HEK293 (cell line): Measurements from ENCODE around the gene PNLDC1.

Experiments
- BCL11B ChIP-seq: fragments of 450-650 bp; formaldehyde crosslinking; IDR thresholded peaks from 2 replicates; pipeline ENCODE4 v1.5.1; 2016; ENCODE audit warnings: low read depth, missing biosample characterization, missing genetic modification characterization
- GLIS1 ChIP-seq: fragments of 450-650 bp; formaldehyde crosslinking; IDR thresholded peaks from 2 replicates; pipeline ENCODE4 v1.5.1; 2016; ENCODE audit warnings: missing biosample characterization, missing genetic modification characterization
- GLIS2 ChIP-seq: fragments of 450-650 bp; formaldehyde crosslinking; IDR thresholded peaks from 2 replicates; pipeline ENCODE4 v1.5.1; 2016; ENCODE audit warnings: missing biosample characterization, missing genetic modification characterization
- HOXD13 ChIP-seq: sonication (generic); formaldehyde crosslinking; IDR thresholded peaks from 2 replicates; pipeline ENCODE4 v1.8.0; 2022; ENCODE audit warnings: missing genetic modification reagents, borderline replicate concordance
- IKZF3 ChIP-seq: fragments of 450-650 bp; IDR thresholded peaks from 2 replicates; pipeline ENCODE4 v1.5.0; 2018; ENCODE audit warnings: missing biosample characterization, mild to moderate bottlenecking, missing genetic modification characterization, moderate library complexity
- KLF1 ChIP-seq: fragments of 450-650 bp; formaldehyde crosslinking; IDR thresholded peaks from 2 replicates; pipeline ENCODE4 v1.5.1; 2016; ENCODE audit warnings: missing biosample characterization, missing genetic modification characterization
- KLF10 ChIP-seq: fragments of 450-650 bp; IDR thresholded peaks from 2 replicates; pipeline ENCODE4 v1.5.1; 2018; ENCODE audit warnings: missing biosample characterization, mild to moderate bottlenecking, missing genetic modification characterization
- OSR2 ChIP-seq: fragments of 450-650 bp; formaldehyde crosslinking; IDR thresholded peaks from 2 replicates; pipeline ENCODE4 v1.5.1; 2016; ENCODE audit warnings: missing biosample characterization, missing genetic modification characterization
- SCRT1 ChIP-seq: fragments of 450-650 bp; formaldehyde crosslinking; IDR thresholded peaks from 2 replicates; pipeline ENCODE4 v1.5.1; 2016; ENCODE audit warnings: missing biosample characterization, missing genetic modification characterization, borderline replicate concordance
- ZBTB48 ChIP-seq: fragments of 450-650 bp; formaldehyde crosslinking; IDR thresholded peaks from 2 replicates; pipeline ENCODE4 v1.5.1; 2016; ENCODE audit warnings: missing biosample characterization, missing genetic modification characterization
- ZFP41 ChIP-seq: fragments of 450-650 bp; formaldehyde crosslinking; IDR thresholded peaks from 2 replicates; pipeline ENCODE4 v1.5.1; 2016; ENCODE audit warnings: missing biosample characterization, missing genetic modification characterization, borderline replicate concordance
- ZNF133 ChIP-seq: fragments of 450-650 bp; formaldehyde crosslinking; IDR thresholded peaks from 2 replicates; pipeline ENCODE4 v1.5.1; 2016; ENCODE audit warnings: missing biosample characterization, missing genetic modification characterization
- ZNF155 ChIP-seq: fragments of 450-650 bp; formaldehyde crosslinking; IDR thresholded peaks from 2 replicates; pipeline ENCODE4 v1.5.1; 2016; ENCODE audit warnings: missing biosample characterization, missing genetic modification characterization
- ZNF175 ChIP-seq: fragments of 450-650 bp; formaldehyde crosslinking; IDR thresholded peaks from 2 replicates; pipeline ENCODE4 v1.5.1; 2016; ENCODE audit warnings: missing biosample characterization, missing genetic modification characterization
- ZNF184 ChIP-seq: fragments of 450-650 bp; IDR thresholded peaks from 2 replicates; pipeline ENCODE4 v1.5.1; 2018; ENCODE audit warnings: missing biosample characterization, mild to moderate bottlenecking, missing genetic modification characterization
- ZNF221 ChIP-seq: fragments of 450-650 bp; formaldehyde crosslinking; IDR thresholded peaks from 2 replicates; pipeline ENCODE4 v1.5.1; 2017; ENCODE audit warnings: missing biosample characterization, missing genetic modification characterization, borderline replicate concordance
- ZNF24 ChIP-seq: fragments of 450-650 bp; formaldehyde crosslinking; IDR thresholded peaks from 2 replicates; pipeline ENCODE4 v1.5.1; 2016; ENCODE audit warnings: missing biosample characterization, missing genetic modification characterization
- ZNF248 ChIP-seq: fragments of 450-650 bp; formaldehyde crosslinking; IDR thresholded peaks from 2 replicates; pipeline ENCODE4 v1.5.1; 2017; ENCODE audit warnings: missing biosample characterization, missing genetic modification characterization
- ZNF302 ChIP-seq: fragments of 450-650 bp; formaldehyde crosslinking; IDR thresholded peaks from 2 replicates; pipeline ENCODE4 v1.5.1; 2016; ENCODE audit warnings: missing biosample characterization, missing genetic modification characterization, low read depth
- ZNF404 ChIP-seq: fragments of 450-650 bp; formaldehyde crosslinking; IDR thresholded peaks from 2 replicates; pipeline ENCODE4 v1.5.1; 2017; ENCODE audit warnings: missing biosample characterization, missing genetic modification characterization
- ZNF529 ChIP-seq: fragments of 450-650 bp; formaldehyde crosslinking; IDR thresholded peaks from 2 replicates; pipeline ENCODE4 v1.5.1; 2017; ENCODE audit warnings: missing genetic modification characterization, missing biosample characterization; ENCODE audit not compliant: insufficient replicate concordance
- ZNF530 ChIP-seq: fragments of 450-650 bp; formaldehyde crosslinking; IDR thresholded peaks from 2 replicates; pipeline ENCODE4 v1.5.1; 2016; ENCODE audit warnings: low read depth, missing biosample characterization, missing genetic modification characterization
- ZNF548 ChIP-seq: fragments of 450-650 bp; formaldehyde crosslinking; IDR thresholded peaks from 2 replicates; pipeline ENCODE4 v1.5.1; 2016; ENCODE audit warnings: missing biosample characterization, missing genetic modification characterization
- ZNF626 ChIP-seq: fragments of 450-650 bp; sonication (Bioruptor Pico); formaldehyde crosslinking; IDR thresholded peaks from 2 replicates; pipeline ENCODE4 v1.5.1; 2018; ENCODE audit warnings: missing biosample characterization, missing genetic modification characterization, inconsistent platforms
- ZNF785 ChIP-seq: fragments of 450-650 bp; formaldehyde crosslinking; IDR thresholded peaks from 2 replicates; pipeline ENCODE4 v1.5.1; 2016; ENCODE audit warnings: missing biosample characterization, missing genetic modification characterization
- ZNF830 ChIP-seq: fragments of 450-650 bp; IDR thresholded peaks from 2 replicates; pipeline ENCODE4 v1.5.0; 2018; ENCODE audit warnings: missing biosample characterization, missing genetic modification characterization, low read depth, mild to moderate bottlenecking, moderate library complexity
- TF ChIP-seq, protein P1 (sequence below): fragments of 450-650 bp; formaldehyde crosslinking; conservative IDR thresholded peaks from 2 replicates; pipeline ENCODE4 v1.5.1; 2016; ENCODE audit warnings: low read depth, missing biosample characterization, missing genetic modification characterization
- TF ChIP-seq, protein P2 (sequence below): fragments of 450-650 bp; formaldehyde crosslinking; IDR thresholded peaks from 2 replicates; pipeline ENCODE4 v1.5.1; 2016; ENCODE audit warnings: missing biosample characterization, missing genetic modification characterization
- TF ChIP-seq, protein P3 (sequence below): fragments of 450-650 bp; formaldehyde crosslinking; IDR thresholded peaks from 2 replicates; pipeline ENCODE4 v1.5.1; 2016; ENCODE audit warnings: missing biosample characterization, missing genetic modification characterization
- TF ChIP-seq, protein P4 (sequence below): sonication (generic); formaldehyde crosslinking; IDR thresholded peaks from 2 replicates; pipeline ENCODE4 v1.8.1; 2022; ENCODE audit warnings: mild to moderate bottlenecking, moderate library complexity, missing genetic modification reagents

PNLDC1 gene

DNA sequence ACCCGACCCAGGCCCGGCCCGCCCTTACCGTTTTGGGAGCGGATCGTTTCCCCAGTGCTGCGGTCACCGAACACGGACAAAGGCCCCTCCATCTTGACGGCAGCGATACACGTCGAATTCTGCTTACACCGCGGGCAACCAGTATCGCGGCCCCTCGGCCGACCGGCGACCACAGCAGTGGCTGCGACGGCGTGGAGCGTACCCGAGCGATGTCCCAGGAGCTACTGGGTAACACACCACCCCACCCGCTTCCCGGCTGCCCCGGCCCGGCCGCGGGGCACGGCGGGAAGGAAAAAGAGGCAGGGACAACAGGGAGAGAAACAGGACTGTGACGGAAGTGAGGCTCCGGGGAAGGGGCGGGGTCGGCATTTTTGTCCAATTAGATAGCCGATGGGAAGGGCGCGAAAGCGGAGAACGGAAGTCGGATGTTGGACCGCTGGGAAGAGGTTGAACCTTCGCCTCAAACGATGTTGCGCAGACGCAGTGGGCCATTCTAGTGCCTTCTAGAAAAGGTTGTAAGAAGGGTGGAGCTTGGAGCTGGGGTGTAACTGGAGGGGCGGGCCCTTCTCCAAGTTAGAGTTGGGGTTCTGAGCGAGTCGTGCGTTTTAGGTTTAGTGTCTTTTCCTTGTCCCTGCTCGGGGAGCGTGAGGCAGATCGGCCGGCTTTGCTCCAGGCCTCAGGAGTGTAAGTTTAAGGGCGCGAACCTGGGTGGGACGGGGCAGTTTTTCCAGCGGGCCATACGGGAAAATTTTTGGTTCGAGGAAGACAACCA lies 10.5 kb upstream of the PNLDC1 start, which contains the start of gene TCP1 (continued):
- no peak for TF ChIP-seq ZNF530 (tag by site-specific recombination)
- TF ChIP-seq ZNF626 (tag by site-specific recombination), result no peak
- peak; percentile 52 for TF ChIP-seq IKZF3 (tag by site-specific recombination)
- TF ChIP-seq ZNF404 (tag by site-specific recombination), result no peak
- no peak for TF ChIP-seq ZNF184
- TF ChIP-seq, protein P1, sequence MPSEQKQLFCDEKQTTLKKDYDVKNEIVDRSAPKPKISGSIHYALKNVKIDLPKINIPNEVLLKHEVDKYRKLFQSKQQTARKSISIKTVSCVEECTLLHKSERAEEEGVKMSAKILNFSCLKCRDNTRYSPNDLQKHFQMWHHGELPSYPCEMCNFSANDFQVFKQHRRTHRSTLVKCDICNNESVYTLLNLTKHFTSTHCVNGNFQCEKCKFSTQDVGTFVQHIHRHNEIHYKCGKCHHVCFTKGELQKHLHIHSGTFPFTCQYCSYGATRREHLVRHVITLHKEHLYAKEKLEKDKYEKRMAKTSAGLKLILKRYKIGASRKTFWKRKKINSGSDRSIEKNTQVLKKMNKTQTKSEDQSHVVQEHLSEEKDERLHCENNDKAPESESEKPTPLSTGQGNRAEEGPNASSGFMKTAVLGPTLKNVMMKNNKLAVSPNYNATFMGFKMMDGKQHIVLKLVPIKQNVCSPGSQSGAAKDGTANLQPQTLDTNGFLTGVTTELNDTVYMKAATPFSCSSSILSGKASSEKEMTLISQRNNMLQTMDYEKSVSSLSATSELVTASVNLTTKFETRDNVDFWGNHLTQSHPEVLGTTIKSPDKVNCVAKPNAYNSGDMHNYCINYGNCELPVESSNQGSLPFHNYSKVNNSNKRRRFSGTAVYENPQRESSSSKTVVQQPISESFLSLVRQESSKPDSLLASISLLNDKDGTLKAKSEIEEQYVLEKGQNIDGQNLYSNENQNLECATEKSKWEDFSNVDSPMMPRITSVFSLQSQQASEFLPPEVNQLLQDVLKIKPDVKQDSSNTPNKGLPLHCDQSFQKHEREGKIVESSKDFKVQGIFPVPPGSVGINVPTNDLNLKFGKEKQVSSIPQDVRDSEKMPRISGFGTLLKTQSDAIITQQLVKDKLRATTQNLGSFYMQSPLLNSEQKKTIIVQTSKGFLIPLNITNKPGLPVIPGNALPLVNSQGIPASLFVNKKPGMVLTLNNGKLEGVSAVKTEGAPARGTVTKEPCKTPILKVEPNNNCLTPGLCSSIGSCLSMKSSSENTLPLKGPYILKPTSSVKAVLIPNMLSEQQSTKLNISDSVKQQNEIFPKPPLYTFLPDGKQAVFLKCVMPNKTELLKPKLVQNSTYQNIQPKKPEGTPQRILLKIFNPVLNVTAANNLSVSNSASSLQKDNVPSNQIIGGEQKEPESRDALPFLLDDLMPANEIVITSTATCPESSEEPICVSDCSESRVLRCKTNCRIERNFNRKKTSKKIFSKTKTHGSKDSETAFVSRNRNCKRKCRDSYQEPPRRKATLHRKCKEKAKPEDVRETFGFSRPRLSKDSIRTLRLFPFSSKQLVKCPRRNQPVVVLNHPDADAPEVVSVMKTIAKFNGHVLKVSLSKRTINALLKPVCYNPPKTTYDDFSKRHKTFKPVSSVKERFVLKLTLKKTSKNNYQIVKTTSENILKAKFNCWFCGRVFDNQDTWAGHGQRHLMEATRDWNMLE (tag by site-specific recombination), result peak; percentile 95
- no peak for TF ChIP-seq BCL11B (tag by site-specific recombination)
- no peak for TF ChIP-seq ZNF221 (tag by site-specific recombination)
- TF ChIP-seq SCRT1 (tag by site-specific recombination), result no peak
- TF ChIP-seq ZNF302, result no peak
- TF ChIP-seq, protein P2, sequence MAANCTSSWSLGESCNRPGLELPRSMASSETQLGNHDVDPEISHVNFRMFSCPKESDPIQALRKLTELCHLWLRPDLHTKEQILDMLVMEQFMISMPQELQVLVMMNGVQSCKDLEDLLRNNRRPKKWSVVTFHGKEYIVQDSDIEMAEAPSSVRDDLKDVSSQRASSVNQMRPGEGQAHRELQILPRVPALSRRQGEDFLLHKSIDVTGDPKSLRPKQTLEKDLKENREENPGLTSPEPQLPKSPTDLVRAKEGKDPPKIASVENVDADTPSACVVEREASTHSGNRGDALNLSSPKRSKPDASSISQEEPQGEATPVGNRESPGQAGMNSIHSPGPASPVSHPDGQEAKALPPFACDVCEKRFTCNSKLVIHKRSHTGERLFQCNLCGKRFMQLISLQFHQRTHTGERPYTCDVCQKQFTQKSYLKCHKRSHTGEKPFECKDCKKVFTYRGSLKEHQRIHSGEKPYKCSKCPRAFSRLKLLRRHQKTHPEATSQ, result 0 out of 2 replicates have a peak, but pooled peaks have one; percentile 56
- TF ChIP-seq ZNF175, result no peak
- TF ChIP-seq KLF1 (tag by site-specific recombination), result peak; percentile 11; the same call in 1 of the 2 replicates
- TF ChIP-seq, protein P3, sequence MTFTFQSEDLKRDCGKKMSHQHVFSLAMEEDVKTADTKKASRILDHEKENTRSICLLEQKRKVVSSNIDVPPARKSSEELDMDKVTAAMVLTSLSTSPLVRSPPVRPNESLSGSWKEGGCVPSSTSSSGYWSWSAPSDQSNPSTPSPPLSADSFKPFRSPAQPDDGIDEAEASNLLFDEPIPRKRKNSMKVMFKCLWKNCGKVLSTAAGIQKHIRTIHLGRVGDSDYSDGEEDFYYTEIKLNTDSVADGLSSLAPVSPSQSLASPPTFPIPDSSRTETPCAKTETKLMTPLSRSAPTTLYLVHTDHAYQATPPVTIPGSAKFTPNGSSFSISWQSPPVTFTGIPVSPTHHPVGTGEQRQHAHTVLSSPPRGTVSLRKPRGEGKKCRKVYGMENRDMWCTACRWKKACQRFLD (tag by site-specific recombination), result no peak
- TF ChIP-seq ZNF548 (tag by site-specific recombination), result no peak
- no peak for TF ChIP-seq ZNF155 (tag by site-specific recombination)
- TF ChIP-seq KLF10, result no peak; the same call in 1 of the 2 replicates
- no peak for TF ChIP-seq ZBTB48 (tag by site-specific recombination)
- TF ChIP-seq, protein P4, sequence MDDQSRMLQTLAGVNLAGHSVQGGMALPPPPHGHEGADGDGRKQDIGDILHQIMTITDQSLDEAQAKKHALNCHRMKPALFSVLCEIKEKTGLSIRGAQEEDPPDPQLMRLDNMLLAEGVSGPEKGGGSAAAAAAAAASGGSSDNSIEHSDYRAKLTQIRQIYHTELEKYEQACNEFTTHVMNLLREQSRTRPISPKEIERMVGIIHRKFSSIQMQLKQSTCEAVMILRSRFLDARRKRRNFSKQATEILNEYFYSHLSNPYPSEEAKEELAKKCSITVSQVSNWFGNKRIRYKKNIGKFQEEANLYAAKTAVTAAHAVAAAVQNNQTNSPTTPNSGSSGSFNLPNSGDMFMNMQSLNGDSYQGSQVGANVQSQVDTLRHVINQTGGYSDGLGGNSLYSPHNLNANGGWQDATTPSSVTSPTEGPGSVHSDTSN (CRISPR knock-in tag), result 0 out of 2 replicates have a peak, but pooled peaks have one; percentile 27
- no peak for TF ChIP-seq ZNF248
- no peak for TF ChIP-seq HOXD13 (CRISPR knock-in tag)
- TF ChIP-seq ZNF133 (tag by site-specific recombination), result peak; percentile 37; the same call in 1 of the 2 replicates
- TF ChIP-seq ZNF529 (tag by site-specific recombination), result no peak
- no peak for TF ChIP-seq ZNF830 (tag by site-specific recombination)
- no peak for TF ChIP-seq ZFP41 (tag by site-specific recombination)
- TF ChIP-seq ZNF24 (tag by site-specific recombination), result no peak
- no peak for TF ChIP-seq ZNF785 (tag by site-specific recombination)
- no peak for TF ChIP-seq GLIS2 (tag by site-specific recombination)
- TF ChIP-seq OSR2 (tag by site-specific recombination), result peak; percentile 35; the same call in 1 of the 2 replicates
- no peak for TF ChIP-seq GLIS1 (tag by site-specific recombination)
